ENCODE data around the gene IL1RAPL2. TPM values are rescaled to one million over a fixed set of nuclear protein-coding genes. Genes with fewer than 3 reads are reported as not detected.

IL1RAPL2 gene
- total RNA-seq, 4 donors from 2014 or later = not detected

- Histone ChIP-seq H3K4me3 (no peak overlapping the region), H3K4me1 (no peaks in the 10 kb centered on the region), H3K27ac (no peak overlapping the region), H3K27me3 (no peaks in the 10 kb centered on the region), H3K36me3 (no peaks in the 10 kb centered on the region), H3K9me3 (no peaks in the 10 kb centered on the region)
- in situ Hi-C loops (cut with MboI; ENCODE audit: low sequenced_read_pairs in 4 of 4) = no loop called here
- TF ChIP-seq CTCF (IDR thresholded peaks at IDR 0.05 in 4 of 5, conservative IDR thresholded peaks at IDR 0.05 in 1 of 5) (no peak), POLR2A (IDR thresholded peaks at IDR 0.05) (no peak)
- intact Hi-C loops (cut with DNase I; ENCODE audit: low total_unique reads) = no loop called here
- ATAC-seq (no peak), DNase-seq (no peak)
Measured at GRCh38 chrX:105463473-105463872, 897.5 kb downstream of the IL1RAPL2 start.

- H3K27me3 ChIP-seq = no peaks in the 10 kb centered on the region
- H3K36me3 ChIP-seq = no peaks in the 10 kb centered on the region
- no peaks in the 10 kb centered on the region for H3K4me1 ChIP-seq
- in situ Hi-C loops (cut with MboI; ENCODE audit: low sequenced_read_pairs in 4 of 4) (no loop called here), intact Hi-C loops (cut with DNase I; ENCODE audit: low total_unique reads) (no loop called here)
- ATAC-seq = no peak
- H3K4me3 ChIP-seq = no peak overlapping the region
- DNase-seq = no peak
- no peaks in the 10 kb centered on the region for H3K9me3 ChIP-seq
- no peak overlapping the region for H3K27ac ChIP-seq
- TF ChIP-seq CTCF (IDR thresholded peaks at IDR 0.05 in 4 of 5, conservative IDR thresholded peaks at IDR 0.05 in 1 of 5) = no peak
- TF ChIP-seq POLR2A (IDR thresholded peaks at IDR 0.05) = no peak
Measured at GRCh38 chrX:105464618-105465017, 898.6 kb downstream of the IL1RAPL2 start.

- Histone ChIP-seq H3K4me3 (no peak overlapping the region), H3K9me3 (no peaks in the 10 kb centered on the region), H3K36me3 (no peaks in the 10 kb centered on the region), H3K27me3 (peaks cover 0 to 3% (median 0%) of the 10 kb centered on the region in 3 donors), H3K27ac (no peak overlapping the region), H3K4me1 (no peaks in the 10 kb centered on the region)
- intact Hi-C loops (cut with DNase I; ENCODE audit: low total_unique reads) = no loop called here
- TF ChIP-seq POLR2A (IDR thresholded peaks at IDR 0.05) (no peak), CTCF (IDR thresholded peaks at IDR 0.05 in 4 of 5, conservative IDR thresholded peaks at IDR 0.05 in 1 of 5) (no peak)
- no peak for ATAC-seq
- in situ Hi-C loops (cut with MboI; ENCODE audit: low sequenced_read_pairs in 4 of 4) = no loop called here
- DNase-seq = no peak
Measured at GRCh38 chrX:105468741-105469140, 902.7 kb downstream of the IL1RAPL2 start.

- no peak for TF ChIP-seq POLR2A (IDR thresholded peaks at IDR 0.05)
- TF ChIP-seq CTCF (IDR thresholded peaks at IDR 0.05 in 4 of 5, conservative IDR thresholded peaks at IDR 0.05 in 1 of 5) = no peak
- H3K27ac ChIP-seq = no peak overlapping the region
- H3K4me1 ChIP-seq = peaks cover 0 to 3% of the 10 kb centered on the region in 2 donors
- H3K27me3 ChIP-seq = peaks cover 0 to 6% (median 0%) of the 10 kb centered on the region in 3 donors
- in situ Hi-C loops (cut with MboI; ENCODE audit: low sequenced_read_pairs in 4 of 4) (no loop called here), intact Hi-C loops (cut with DNase I; ENCODE audit: low total_unique reads) (no loop called here)
- no peaks in the 10 kb centered on the region for H3K36me3 ChIP-seq
- DNase-seq (no peak), ATAC-seq (no peak)
- no peaks in the 10 kb centered on the region for H3K9me3 ChIP-seq
- H3K4me3 ChIP-seq = no peak overlapping the region
Measured at GRCh38 chrX:105471597-105471996, 905.6 kb downstream of the IL1RAPL2 start.

GRCh38 chrX:105475801-105476200 lies 909.8 kb downstream of the IL1RAPL2 start:
- peaks cover 0 to 3% of the 10 kb centered on the region in 2 donors for H3K4me1 ChIP-seq
- H3K27me3 ChIP-seq = peaks cover 0 to 11% (median 0%) of the 10 kb centered on the region in 3 donors
- no peak for ATAC-seq
- TF ChIP-seq POLR2A (IDR thresholded peaks at IDR 0.05) = no peak
- no peak for TF ChIP-seq CTCF (IDR thresholded peaks at IDR 0.05 in 4 of 5, conservative IDR thresholded peaks at IDR 0.05 in 1 of 5)
- in situ Hi-C loops (cut with MboI; ENCODE audit: low sequenced_read_pairs in 4 of 4) (no loop called here), intact Hi-C loops (cut with DNase I; ENCODE audit: low total_unique reads) (no loop called here)
- H3K36me3 ChIP-seq = no peaks in the 10 kb centered on the region
- no peaks in the 10 kb centered on the region for H3K9me3 ChIP-seq
- no peak for DNase-seq
- no peak overlapping the region for H3K27ac ChIP-seq
- no peak overlapping the region for H3K4me3 ChIP-seq
